Body of pancreas (tissue), 4 donors: ENCODE measurements around the gene COL15A1. TPM values are rescaled to one million over a fixed set of nuclear protein-coding genes. Genes with fewer than 3 reads are reported as not detected.

ENCODE experiments used
- ATAC-seq: fragments of 150-250 bp; one replicate; pipeline ENCODE4 v1.9.1; 2016
- DNase-seq, 4 donors: peaks; one replicate each; pipeline ENCODE4 v3.0.0-alpha.2; 2019
- H3K27ac ChIP-seq, 4 donors: fragments of 200-600 bp; sonication (generic); 1 replicate in 3 of 4; 2 replicates in 1 of 4; pipeline versions ENCODE4 v1.5.1 to v1.6.1; 2016 to 2019; ENCODE audit warnings: mild to moderate bottlenecking in 1 of 4, mixed read lengths in 1 of 4, moderate library complexity in 1 of 4
- H3K27me3 ChIP-seq, 2 donors: fragments of 200-600 bp; sonication (generic); one replicate each; pipeline ENCODE4 v1.6.0; 2016; ENCODE audit warnings: mild to moderate bottlenecking in 1 of 2
- H3K36me3 ChIP-seq, 2 donors: fragments of 200-600 bp; sonication (generic); replicated peaks in 1 of 2; 2 replicates each; pipeline ENCODE4 v1.5.1; 2016; ENCODE audit warnings: low read depth in 2 of 2; ENCODE audit not compliant: insufficient read depth in 1 of 2
- H3K4me1 ChIP-seq: fragments of 200-600 bp; sonication (generic); one replicate; pipeline ENCODE4 v1.6.0; 2016
- H3K4me3 ChIP-seq, 2 donors: fragments of 200-600 bp; sonication (generic); 1 replicate in 1 of 2; 2 replicates in 1 of 2; pipeline ENCODE4 v1.5.1; 2016 to 2019
- H3K9me3 ChIP-seq, 3 donors: fragments of 200-600 bp; sonication (generic); 1 replicate in 2 of 3; 2 replicates in 1 of 3; pipeline ENCODE4 v1.5.1; 2016
- CTCF ChIP-seq, 7 experiments: fragments of 450-650 bp in 4 of 7; fragments of 200-600 bp in 3 of 7; sonication (generic) in 3 of 7; IDR thresholded peaks; one replicate each; pipeline ENCODE4 v1.5.1; 2016 to 2019; ENCODE audit warnings: antibody characterized with exemption in 7 of 7
- POLR2A ChIP-seq, 3 donors: fragments of 450-650 bp; IDR thresholded peaks; one replicate each; pipeline ENCODE4 v1.6.1; 2016; ENCODE audit warnings: antibody characterized with exemption in 3 of 3, mild to moderate bottlenecking in 2 of 3
- WGBS, 2 donors: methylation state at CpG; one replicate each; pipeline ENCODE4 v1.1.5; 2017; 5-methylcytosine and 5-hydroxymethylcytosine counted together
- intact Hi-C: fragments of 100-400 bp; cut with DNase I; formaldehyde crosslinking; loops from one replicate; pipeline ENCODE4 v1.15.1; 2023
- total RNA-seq, 2 donors: library from RNA; depleted of rRNA; stranded (reverse); fragments of >200 nt; gene quantifications; one replicate each; pipeline ENCODE4 v1.1.0, GENCODE V29; 2016

The COL15A1 gene
- total RNA-seq, 2 donors from 2014 or later = 6.7 to 55.4 TPM

- 68 to 87% methylated on average over 4 of the region's 4 CpGs for WGBS, 2 donors
- H3K9me3 ChIP-seq = peaks cover 0 to under 1% (median 0%) of the 10 kb centered on the region in 3 donors
- no peaks in the 10 kb centered on the region for H3K27me3 ChIP-seq
- peaks cover 6% of the 10 kb centered on the region for H3K4me1 ChIP-seq
- ATAC-seq (no peak), DNase-seq (no peak)
- intact Hi-C loops = no loop called here
- H3K4me3 ChIP-seq = no peak overlapping the region
- no peaks in the 10 kb centered on the region for H3K36me3 ChIP-seq
- TF ChIP-seq POLR2A (IDR thresholded peaks at IDR 0.05) (no peak), CTCF (IDR thresholded peaks at IDR 0.05) (no peak)
- no peak overlapping the region for H3K27ac ChIP-seq
These were observed 105.9 kb downstream of the COL15A1 start for GRCh38 chr9:99049641-99050040.

GRCh38 chr9:99050292-99050911 is 106.7 kb downstream of the COL15A1 start:
- H3K4me3 ChIP-seq = no peak overlapping the region
- no peak overlapping the region for H3K27ac ChIP-seq
- TF ChIP-seq CTCF (IDR thresholded peaks at IDR 0.05) (no peak), POLR2A (IDR thresholded peaks at IDR 0.05) (no peak)
- intact Hi-C loops = no loop called here
- peaks cover 14% of the 10 kb centered on the region for H3K4me1 ChIP-seq
- no peaks in the 10 kb centered on the region for H3K9me3 ChIP-seq
- WGBS, 2 donors = 61 to 76% methylated on average over 8 to 10 of the region's 10 CpGs
- DNase-seq (no peak), ATAC-seq (no peak)
- no peaks in the 10 kb centered on the region for H3K27me3 ChIP-seq
- no peaks in the 10 kb centered on the region for H3K36me3 ChIP-seq

GRCh38 chr9:99050924-99051323 is 107.2 kb downstream of the COL15A1 start:
- Histone ChIP-seq H3K9me3 (no peaks in the 10 kb centered on the region), H3K4me3 (no peak overlapping the region), H3K27ac (no peak overlapping the region), H3K36me3 (no peaks in the 10 kb centered on the region), H3K4me1 (peaks cover 19% of the 10 kb centered on the region), H3K27me3 (no peaks in the 10 kb centered on the region)
- ATAC-seq (no peak), DNase-seq (no peak)
- intact Hi-C loops = no loop called here
- TF ChIP-seq CTCF (IDR thresholded peaks at IDR 0.05) = no peak
- no peak for TF ChIP-seq POLR2A (IDR thresholded peaks at IDR 0.05)
- WGBS, 2 donors = 79 to 81% methylated on average over 4 of the region's 4 CpGs

- no peaks in the 10 kb centered on the region for H3K9me3 ChIP-seq
- 59 to 67% methylated on average over 3 of the region's 3 CpGs for WGBS, 2 donors
- peaks cover 24% of the 10 kb centered on the region for H3K4me1 ChIP-seq
- H3K36me3 ChIP-seq = no peaks in the 10 kb centered on the region
- no peaks in the 10 kb centered on the region for H3K27me3 ChIP-seq
- TF ChIP-seq POLR2A (IDR thresholded peaks at IDR 0.05) (no peak), CTCF (IDR thresholded peaks at IDR 0.05) (no peak)
- ATAC-seq (no peak), DNase-seq (no peak)
- H3K27ac ChIP-seq = no peak overlapping the region
- no peak overlapping the region for H3K4me3 ChIP-seq
- intact Hi-C loops = no loop called here
These were observed 107.7 kb downstream of the COL15A1 start for GRCh38 chr9:99051406-99051805.

- Histone ChIP-seq H3K4me3 (no peak overlapping the region), H3K27me3 (no peaks in the 10 kb centered on the region), H3K9me3 (no peaks in the 10 kb centered on the region), H3K36me3 (no peaks in the 10 kb centered on the region), H3K4me1 (peaks cover 24% of the 10 kb centered on the region), H3K27ac (no peak overlapping the region)
- no peak for ATAC-seq
- DNase-seq = no peak
- 48 to 53% methylated on average over 4 of the region's 4 CpGs for WGBS, 2 donors
- TF ChIP-seq POLR2A (IDR thresholded peaks at IDR 0.05) (no peak), CTCF (IDR thresholded peaks at IDR 0.05) (no peak)
- intact Hi-C loops = no loop called here
These were observed 108.1 kb downstream of the COL15A1 start for GRCh38 chr9:99051851-99052250.
